Retinal pigment epithelial cell (primary cell): ENCODE results near the gene DACH1.
A peak's percentile ranks its signal among the peaks of the same experiment; 100 is the strongest.

ENCODE experiments used
- DNase-seq: peaks from one replicate; pipeline ENCODE4 v3.0.0-alpha.2; 2010; ENCODE audit warnings: low read depth
- H3K4me3 ChIP-seq: 2 replicates; pipeline ENCODE4 v1.5.1; 2011; ENCODE audit warnings: mild to moderate bottlenecking, low read length, control low read depth, moderate library complexity
- CTCF ChIP-seq: conservative IDR thresholded peaks from 2 replicates; pipeline ENCODE4 v1.5.1; 2011; ENCODE audit warnings: low read depth, low read length, control low read depth, inconsistent platforms

The DACH1 gene

GRCh38 chr13:71624653-71625600, 242.1 kb downstream of the DACH1 start:
- DNase-seq = no peak
- no peak overlapping the region for H3K4me3 ChIP-seq
- no peak for TF ChIP-seq CTCF

GRCh38 chr13:71621174-71622124, 245.6 kb downstream of the DACH1 start:
- H3K4me3 ChIP-seq = no peak overlapping the region
- no peak for TF ChIP-seq CTCF
- no peak for DNase-seq

- TF ChIP-seq CTCF = no peak
- H3K4me3 ChIP-seq = no peak overlapping the region
- DNase-seq = peak; percentile 81
These were observed 247.9 kb downstream of the DACH1 start for GRCh38 chr13:71619096-71619495.

GRCh38 chr13:71618159-71618558, 248.8 kb downstream of the DACH1 start:
- DNase-seq = peak; percentile 52
- no peak for TF ChIP-seq CTCF
- no peak overlapping the region for H3K4me3 ChIP-seq

- peak; percentile 49 for DNase-seq
- no peak overlapping the region for H3K4me3 ChIP-seq
- no peak for TF ChIP-seq CTCF
These were observed 249.7 kb downstream of the DACH1 start for GRCh38 chr13:71617265-71617664.

GRCh38 chr13:71613066-71613745, 253.8 kb downstream of the DACH1 start:
- DNase-seq = no peak
- TF ChIP-seq CTCF = no peak
- H3K4me3 ChIP-seq = no peak overlapping the region
